OCI-LY3 (cell line): Measurements from ENCODE around the gene PPP6R2.

Experiments
- CTCF ChIP-seq: fragments of 200-600, 300-600 bp; sonication (generic); IDR thresholded peaks from 2 replicates; pipeline ENCODE4 v1.5.1; 2014; ENCODE audit warnings: antibody characterized with exemption, low read length, low read depth
- EZH2phosphoT487 ChIP-seq: fragments of 200-600 bp; shearing (Covaris generic); IDR thresholded peaks from 2 replicates; pipeline ENCODE4 v1.6.1; 2018; ENCODE audit warnings: antibody characterized with exemption, mixed run types, low read depth

GRCh38 chr22:50459016-50459415, 115.9 kb downstream of the PPP6R2 start:
- TF ChIP-seq CTCF (no peak), EZH2phosphoT487 (no peak)
